K562 (cell line): ENCODE data around the gene CCNL2. TPM values are rescaled to one million over a fixed set of nuclear protein-coding genes. Genes with fewer than 3 reads are reported as not detected.

ENCODE experiments used
- ATAC-seq: fragments of 200-7000 bp; cut with Tn5 transposase; 3 replicates; pipeline ENCODE4 v1.9.1; 2020; ENCODE audit warnings: moderate library complexity
- BruUV-seq: library from RNA; stranded (reverse); fragments of 400-500 nt; replicated peaks from 2 replicates; lab custom pipeline; 2021; lab: Mats Ljungman, UMichigan
- CTCF ChIA-PET: fragments of 300-600 bp; formaldehyde crosslinking; extraction: SDS; loops from one replicate; lab custom pipeline; 2021; ENCODE audit warnings: low intra/inter-chr PET ratio; lab: Yijun Ruan, JAX
- POLR2A ChIA-PET: fragments of 300-600, 350-650 bp; sonication (Branson Sonifier 250); formaldehyde crosslinking; extraction: SDS; loops from one replicate; lab custom pipeline; 2021; ENCODE audit warnings: antibody characterized with exemption, inconsistent platforms; lab: Yijun Ruan, JAX
- DNase-seq, 4 experiments: peaks; one replicate each; pipeline versions ENCODE4 v3.0.0 to v3.0.0-alpha.2; 2011 to 2018; ENCODE audit warnings: low spot score in 3 of 4, mixed read lengths in 3 of 4; ENCODE audit errors: extremely low read depth in 1 of 4
- FAIRE-seq: peaks from 2 replicates; lab custom pipeline; 2011; peaks lifted over from hg19 to GRCh38; lab: Jason Lieb, UNC
- H2AFZ ChIP-seq: 2 replicates; pipeline ENCODE4 v1.6.0; 2011; ENCODE audit warnings: low read depth, low read length, control low read depth, inconsistent platforms
- H3K27ac ChIP-seq: fragments of 200-600 bp; 3 replicates; pipeline ENCODE4 v1.8.0; 2011; ENCODE audit warnings: low read depth, mild to moderate bottlenecking, control low read depth, inconsistent platforms, low read length, moderate library complexity, mixed read lengths; ENCODE audit errors: extremely low read depth
- H3K27me3 ChIP-seq, 2 experiments: fragments of 300-600 bp in 1 of 2; 2 replicates in 1 of 2; 3 replicates in 1 of 2; pipeline versions ENCODE4 v1.6.0 to v1.8.0; 2011; ENCODE audit warnings: inconsistent platforms in 2 of 2, low read length in 2 of 2, mild to moderate bottlenecking in 1 of 2, mixed read lengths in 1 of 2, moderate library complexity in 1 of 2; ENCODE audit not compliant: control insufficient read depth in 2 of 2, insufficient read depth in 2 of 2
- H3K36me3 ChIP-seq: fragments of 300-600 bp; 3 replicates; pipeline ENCODE4 v1.8.0; 2011; ENCODE audit warnings: mild to moderate bottlenecking, low read length, inconsistent platforms; ENCODE audit not compliant: control insufficient read depth, insufficient read depth
- H3K4me1 ChIP-seq, 2 experiments: fragments of 200-600 bp in 1 of 2; replicated peaks in 1 of 2; 2 replicates in 1 of 2; 3 replicates in 1 of 2; pipeline versions ENCODE4 v1.5.1 to v1.8.0; 2011; ENCODE audit warnings: inconsistent platforms in 2 of 2, low read length in 2 of 2, mild to moderate bottlenecking in 1 of 2, mixed read lengths in 1 of 2, moderate library complexity in 1 of 2; ENCODE audit not compliant: control insufficient read depth in 2 of 2, insufficient read depth in 2 of 2
- H3K4me2 ChIP-seq: 2 replicates; pipeline ENCODE4 v1.6.1; 2011; ENCODE audit warnings: low read length, control low read depth, inconsistent platforms, mixed read lengths; ENCODE audit not compliant: insufficient read depth
- H3K4me3 ChIP-seq: fragments of 200-600 bp; sonication (generic), shearing (Covaris generic); 2 replicates; pipeline ENCODE4 v1.5.1; 2016; ENCODE audit warnings: control low read depth, inconsistent platforms
- H3K79me2 ChIP-seq: fragments of 200-600 bp; 3 replicates; pipeline ENCODE4 v1.8.0; 2011; ENCODE audit warnings: low read length, inconsistent platforms; ENCODE audit not compliant: control insufficient read depth, insufficient read depth
- H3K9ac ChIP-seq, 2 experiments: 2 replicates each; pipeline versions ENCODE4 v1.6.0 to v1.6.1; 2011; ENCODE audit warnings: low read depth in 2 of 2, low read length in 2 of 2, control low read depth in 1 of 2, inconsistent platforms in 1 of 2, mild to moderate bottlenecking in 1 of 2, mixed read lengths in 1 of 2; ENCODE audit not compliant: insufficient read depth in 1 of 2
- H3K9me1 ChIP-seq: one replicate; pipeline ENCODE4 v1.6.0; 2011; ENCODE audit warnings: inconsistent platforms, mild to moderate bottlenecking, low read length, moderate library complexity; ENCODE audit not compliant: control insufficient read depth, insufficient read depth
- H3K9me3 ChIP-seq: replicated peaks from 2 replicates; pipeline ENCODE4 v1.5.1; 2011; ENCODE audit warnings: low read depth, low read length, inconsistent platforms; ENCODE audit not compliant: control insufficient read depth, insufficient read depth
- H4K20me1 ChIP-seq: replicated peaks from 2 replicates; pipeline ENCODE4 v1.6.1; 2011; ENCODE audit warnings: low read length, inconsistent platforms, mixed read lengths; ENCODE audit not compliant: control insufficient read depth, insufficient read depth
- CCNT2 ChIP-seq: IDR thresholded peaks from 2 replicates; pipeline ENCODE4 v1.6.1; 2011; ENCODE audit warnings: borderline replicate concordance, low read depth, mild to moderate bottlenecking, moderate library complexity, mixed read lengths, low read length; ENCODE audit not compliant: insufficient read length; ENCODE audit errors: extremely low read depth
- MEF2A ChIP-seq: IDR thresholded peaks from 2 replicates; pipeline ENCODE4 v1.6.1; 2011; ENCODE audit warnings: low read depth, mild to moderate bottlenecking, low read length, moderate library complexity; ENCODE audit not compliant: control insufficient read depth
- RBM15 ChIP-seq: fragments of 200-400 bp; formaldehyde crosslinking; IDR thresholded peaks from 2 replicates; pipeline ENCODE4 v1.6.1; 2018; ENCODE audit warnings: mild to moderate bottlenecking, low read length, moderate library complexity; ENCODE audit not compliant: insufficient read depth
- RCOR1 ChIP-seq, 2 experiments: IDR thresholded peaks; 2 replicates each; pipeline ENCODE4 v1.6.1; 2012; ENCODE audit warnings: low read depth in 2 of 2, low read length in 2 of 2, borderline replicate concordance in 1 of 2, improper control_type of control experiment in 1 of 2
- SIN3B ChIP-seq: fragments of 450-650 bp; IDR thresholded peaks from 2 replicates; pipeline ENCODE4 v1.6.1; 2017; ENCODE audit warnings: low read depth, mild to moderate bottlenecking, moderate library complexity
- SMC3 ChIP-seq: conservative IDR thresholded peaks from 2 replicates; pipeline ENCODE4 v1.6.1; 2011; ENCODE audit warnings: low read depth, low read length, improper control_type of control experiment; ENCODE audit not compliant: insufficient read depth
- ZNF253 ChIP-seq: fragments of 250-450 bp; sonication (Bioruptor Pico); conservative IDR thresholded peaks from 2 replicates; pipeline ENCODE4 v1.6.1; 2021; ENCODE audit warnings: mild to moderate bottlenecking
- ZNF384 ChIP-seq: IDR thresholded peaks from 2 replicates; pipeline ENCODE4 v1.6.1; 2012; ENCODE audit warnings: low read depth, low read length, improper control_type of control experiment
- ZSCAN32 ChIP-seq: fragments of 450-650 bp; formaldehyde crosslinking; IDR thresholded peaks from 2 replicates; pipeline ENCODE4 v1.4.0; 2020; ENCODE audit warnings: mild to moderate bottlenecking, moderate library complexity
- WGBS: fragments of 100-300 bp; shearing (Covaris generic); methylation state at CpG from one replicate; pipeline ENCODE4 v1.1.6; 2016; ENCODE audit warnings: low coverage, mixed read lengths; ENCODE audit not compliant: insufficient coverage; ENCODE audit errors: missing lambda C conversion rate; 5-methylcytosine and 5-hydroxymethylcytosine counted together
- in situ Hi-C: fragments of 300-500 bp; cut with MboI; formaldehyde crosslinking; loops from 4 replicates; pipeline ENCODE4 v1.15.0; 2018; ENCODE audit warnings: inconsistent platforms, mixed read lengths
- intact Hi-C: fragments of 100-400 bp; cut with micrococcal nuclease; formaldehyde crosslinking; loops from 2 replicates; pipeline ENCODE4 v1.14.2; 2022
- polyA plus RNA-seq, 8 experiments: library from polyadenylated mRNA; depleted of rRNA in 4 of 8; stranded (reverse) in 5 of 8; unstranded in 3 of 8; fragments of >200 nt; fragmentation: Nextera tagmentation in 2 of 8; fragmentation: Illumina TruSeq in 1 of 8; extraction: Ambion mirVana in 2 of 8; extraction: Trizol in 1 of 8; gene quantifications; 2 replicates each; pipeline versions ENCODE4 v1.2.1 to v1.2.3, GENCODE V29; 2011 to 2014; ENCODE audit warnings: inconsistent platforms in 1 of 8, missing spikeins in 1 of 8
- total RNA-seq, 7 experiments: library from RNA; depleted of rRNA in 6 of 7; stranded (reverse); fragments of >200 nt in 6 of 7; fragmentation: Illumina TruSeq in 2 of 7; extraction: Trizol in 2 of 7; gene quantifications; 2 replicates each; pipeline versions ENCODE4 v1.2.1 to v1.2.3, GENCODE V29; 2011 to 2021; ENCODE audit warnings: low replicate concordance in 1 of 7
- TF ChIP-seq, protein P1 (sequence below): conservative IDR thresholded peaks from 2 replicates; pipeline ENCODE4 v1.6.1; 2011; ENCODE audit warnings: low read depth, mild to moderate bottlenecking, low read length; ENCODE audit not compliant: control insufficient read depth
- TF ChIP-seq, protein P2 (sequence below), 3 experiments: fragments of 200-800 bp in 1 of 3; sonication (Bioruptor generic) in 1 of 3; sonication (generic) in 1 of 3; formaldehyde crosslinking in 1 of 3; IDR thresholded peaks; 2 replicates each; pipeline versions ENCODE4 v1.6.1 to v1.8.0; 2016 to 2022; ENCODE audit warnings: mild to moderate bottlenecking in 2 of 3, missing compliant biosample characterization in 2 of 3, missing genetic modification characterization in 2 of 3, missing genetic modification reagents in 1 of 3
- TF ChIP-seq, protein P3 (sequence below), 2 experiments: fragments of 450-650 bp in 1 of 2; IDR thresholded peaks; 2 replicates each; pipeline ENCODE4 v1.6.1; 2011 to 2017; ENCODE audit warnings: low read depth in 2 of 2, antibody characterized with exemption in 1 of 2, borderline replicate concordance in 1 of 2, low read length in 1 of 2, mild to moderate bottlenecking in 1 of 2, mixed read lengths in 1 of 2; ENCODE audit not compliant: control insufficient read depth in 1 of 2

The CCNL2 gene
- total and polyA plus RNA-seq, 9 of the 15 experiments (the other 6 are each of a cell fraction or from before 2014, with no cell fraction given) = 2.8 to 287 (median 94.5) TPM

DNA sequence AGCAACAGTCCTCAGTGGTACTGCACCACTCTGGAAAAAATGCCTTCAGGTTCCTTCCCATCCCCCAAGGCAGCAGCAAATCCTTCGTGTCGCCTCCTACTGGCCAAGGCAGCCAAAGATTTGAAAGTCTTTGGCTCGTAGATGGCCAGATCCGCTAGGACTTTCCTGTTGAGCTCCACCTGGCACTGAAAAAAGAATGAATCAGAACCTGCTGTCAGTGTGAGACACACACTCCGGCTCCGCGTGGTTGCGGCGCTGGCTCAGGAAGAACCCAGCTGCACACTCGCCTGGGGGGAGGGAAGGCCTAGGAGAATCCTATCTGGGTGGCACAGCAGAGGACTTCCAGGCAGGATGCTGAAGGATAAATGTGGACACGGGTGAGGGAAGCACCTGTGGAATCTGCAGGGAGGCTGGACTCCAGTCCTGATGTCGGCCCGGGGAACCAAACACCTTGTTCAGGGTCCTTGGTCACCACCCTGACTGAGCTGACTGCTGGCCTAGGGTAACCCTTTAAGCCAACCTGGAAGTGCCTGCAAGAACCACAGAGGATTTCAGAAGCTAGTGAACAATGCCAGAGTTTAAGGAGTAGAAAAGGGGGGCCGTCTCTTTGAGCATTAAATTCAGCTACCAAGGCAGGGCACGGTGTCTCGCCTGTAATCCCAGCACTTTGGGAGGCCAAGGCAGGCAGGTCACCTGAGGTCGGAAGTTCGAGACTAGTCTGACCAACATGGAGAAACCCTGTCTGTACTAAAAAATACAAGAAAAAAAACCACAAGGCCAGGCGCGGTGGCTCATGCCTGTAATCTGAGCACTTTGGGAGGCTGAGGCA is 3.2 kb upstream of the CCNL2 start:
- in situ Hi-C loops = no loop called here
- CTCF ChIA-PET = interaction anchor here (1.1 kb wide), 1 partner anchor 50 kb away, joined by 3 read pairs; no protein-coding TSS in a partner anchor
- intact Hi-C loops = no loop called here
- peaks cover 28 to 68% of the 10 kb centered on the region in 2 experiments for H3K4me1 ChIP-seq
- peaks cover 78% of the 10 kb centered on the region for H3K36me3 ChIP-seq
- ATAC-seq = peak; percentile 6; the same call in 2 of the 3 replicates
- H3K27ac ChIP-seq = peak overlapping the region; percentile 24; the same call in 1 of the 3 replicates
- peak overlapping the region in 1 of 2 experiments; percentile 61; a peak in 2 of 4 replicates for H3K9ac ChIP-seq
- H3K27me3 ChIP-seq = no peaks in the 10 kb centered on the region
- H4K20me1 ChIP-seq = peaks cover 14% of the 10 kb centered on the region
- 68% methylated on average over 20 of the region's 20 CpGs for WGBS
- no peaks in the 10 kb centered on the region for H3K9me3 ChIP-seq
- H3K4me2 ChIP-seq = no peak overlapping the region
- H3K9me1 ChIP-seq = peaks cover 8% of the 10 kb centered on the region
- peak in 3 of 4 experiments; percentile 47 to 82 (median 60) for DNase-seq
- POLR2A ChIA-PET = interaction anchor here (0.6 to 1.7 kb wide), 13 partner anchors 8 to 356 kb away, joined by 3 to 8 read pairs (median 3); partner anchors contain the start of gene AURKAIP1
- no TSS peak for BruUV-seq
- H3K4me3 ChIP-seq = no peak overlapping the region
- no peak overlapping the region for H2AFZ ChIP-seq
- H3K79me2 ChIP-seq = peaks cover 84% of the 10 kb centered on the region
- peak; percentile 80 for FAIRE-seq
- TF ChIP-seq, protein P1, sequence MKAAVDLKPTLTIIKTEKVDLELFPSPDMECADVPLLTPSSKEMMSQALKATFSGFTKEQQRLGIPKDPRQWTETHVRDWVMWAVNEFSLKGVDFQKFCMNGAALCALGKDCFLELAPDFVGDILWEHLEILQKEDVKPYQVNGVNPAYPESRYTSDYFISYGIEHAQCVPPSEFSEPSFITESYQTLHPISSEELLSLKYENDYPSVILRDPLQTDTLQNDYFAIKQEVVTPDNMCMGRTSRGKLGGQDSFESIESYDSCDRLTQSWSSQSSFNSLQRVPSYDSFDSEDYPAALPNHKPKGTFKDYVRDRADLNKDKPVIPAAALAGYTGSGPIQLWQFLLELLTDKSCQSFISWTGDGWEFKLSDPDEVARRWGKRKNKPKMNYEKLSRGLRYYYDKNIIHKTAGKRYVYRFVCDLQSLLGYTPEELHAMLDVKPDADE = 0 out of 2 replicates have a peak, but pooled peaks have one; percentile 2
- TF ChIP-seq SMC3 (peak; percentile 29; the same call in 1 of the 2 replicates), ZNF384 (peak; percentile 47; the same call in 1 of the 2 replicates), RBM15 (no peak), SIN3B (no peak), RCOR1 (IDR thresholded peaks at IDR 0.05; ENCODE audit: borderline replicate concordance in 1 of 2, low read depth in 2 of 2, low read length in 2 of 2) (peak in 1 of 2 experiments; percentile 29; a peak in 1 of 4 replicates), MEF2A (no peak), ZSCAN32 (no peak), CCNT2 (no peak), ZNF253 (CRISPR knock-in tag) (no peak)
- TF ChIP-seq, protein P2, sequence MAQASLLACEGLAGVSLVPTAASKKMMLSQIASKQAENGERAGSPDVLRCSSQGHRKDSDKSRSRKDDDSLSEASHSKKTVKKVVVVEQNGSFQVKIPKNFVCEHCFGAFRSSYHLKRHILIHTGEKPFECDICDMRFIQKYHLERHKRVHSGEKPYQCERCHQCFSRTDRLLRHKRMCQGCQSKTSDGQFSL (CRISPR knock-in tag; IDR thresholded peaks at IDR 0.05) = no peak
- TF ChIP-seq, protein P2 (tag; IDR thresholded peaks at IDR 0.05) = no peak
- TF ChIP-seq, protein P3, sequence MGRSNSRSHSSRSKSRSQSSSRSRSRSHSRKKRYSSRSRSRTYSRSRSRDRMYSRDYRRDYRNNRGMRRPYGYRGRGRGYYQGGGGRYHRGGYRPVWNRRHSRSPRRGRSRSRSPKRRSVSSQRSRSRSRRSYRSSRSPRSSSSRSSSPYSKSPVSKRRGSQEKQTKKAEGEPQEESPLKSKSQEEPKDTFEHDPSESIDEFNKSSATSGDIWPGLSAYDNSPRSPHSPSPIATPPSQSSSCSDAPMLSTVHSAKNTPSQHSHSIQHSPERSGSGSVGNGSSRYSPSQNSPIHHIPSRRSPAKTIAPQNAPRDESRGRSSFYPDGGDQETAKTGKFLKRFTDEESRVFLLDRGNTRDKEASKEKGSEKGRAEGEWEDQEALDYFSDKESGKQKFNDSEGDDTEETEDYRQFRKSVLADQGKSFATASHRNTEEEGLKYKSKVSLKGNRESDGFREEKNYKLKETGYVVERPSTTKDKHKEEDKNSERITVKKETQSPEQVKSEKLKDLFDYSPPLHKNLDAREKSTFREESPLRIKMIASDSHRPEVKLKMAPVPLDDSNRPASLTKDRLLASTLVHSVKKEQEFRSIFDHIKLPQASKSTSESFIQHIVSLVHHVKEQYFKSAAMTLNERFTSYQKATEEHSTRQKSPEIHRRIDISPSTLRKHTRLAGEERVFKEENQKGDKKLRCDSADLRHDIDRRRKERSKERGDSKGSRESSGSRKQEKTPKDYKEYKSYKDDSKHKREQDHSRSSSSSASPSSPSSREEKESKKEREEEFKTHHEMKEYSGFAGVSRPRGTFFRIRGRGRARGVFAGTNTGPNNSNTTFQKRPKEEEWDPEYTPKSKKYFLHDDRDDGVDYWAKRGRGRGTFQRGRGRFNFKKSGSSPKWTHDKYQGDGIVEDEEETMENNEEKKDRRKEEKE (IDR thresholded peaks at IDR 0.05; ENCODE audit: borderline replicate concordance in 1 of 2, control insufficient read depth in 1 of 2, low read depth in 2 of 2, low read length in 1 of 2) = 0 out of 4 replicates have a peak, but pooled peaks of 1 of the 2 experiments have one; percentile 3
